ENCODE results near the gene USP36.
"Not testable (repeated sequence)": the region's sequence is repeated elsewhere in the genome, so short reads cannot be mapped to it uniquely, and the experiment has no call there.

The USP36 gene

GRCh38 chr17:78753316-78754250 is 87.0 kb downstream of the USP36 start:
- no peak overlapping the region for H3K27ac ChIP-seq (ENCODE audit: low read length)
- H4K20me1 ChIP-seq (ENCODE audit: insufficient read depth, low read length) = peaks cover 85% of the 10 kb centered on the region
- H3K4me1 ChIP-seq (ENCODE audit: low read length) = peaks cover 4% of the 10 kb centered on the region
- H3K4me2 ChIP-seq (ENCODE audit: low read length) = no peak overlapping the region
- no peak overlapping the region for H3K9ac ChIP-seq (ENCODE audit: low read length)
- no peaks in the 10 kb centered on the region for H3K36me3 ChIP-seq (replicated peaks; ENCODE audit: low read depth, low read length)
- H3K79me2 ChIP-seq (ENCODE audit: low read length) = peaks cover 99% of the 10 kb centered on the region
- H3K27me3 ChIP-seq (ENCODE audit: low read depth, low read length) = no peaks in the 10 kb centered on the region
- no peaks in the 10 kb centered on the region for H3K9me3 ChIP-seq (ENCODE audit: insufficient read depth, low read length)
- H3K4me3 ChIP-seq (ENCODE audit: low read length) = no peak overlapping the region
- H2AFZ ChIP-seq (ENCODE audit: low read depth, low read length) = no peak overlapping the region
- no peak for TF ChIP-seq EZH2phosphoT487 (IDR thresholded peaks at IDR 0.05; ENCODE audit: low read depth)
- no peak for TF ChIP-seq CTCF (IDR thresholded peaks at IDR 0.05; ENCODE audit: low read depth, low read length)

GRCh38 chr17:78751447-78752161 is 89.0 kb downstream of the USP36 start:
- Histone ChIP-seq H3K79me2 (ENCODE audit: low read length) (peaks cover 99% of the 10 kb centered on the region), H3K4me2 (ENCODE audit: low read length) (no peak overlapping the region), H3K9me3 (ENCODE audit: insufficient read depth, low read length) (no peaks in the 10 kb centered on the region), H3K36me3 (replicated peaks; ENCODE audit: low read depth, low read length) (no peaks in the 10 kb centered on the region), H4K20me1 (ENCODE audit: insufficient read depth, low read length) (peaks cover 82% of the 10 kb centered on the region), H3K4me3 (ENCODE audit: low read length) (no peak overlapping the region), H3K27me3 (ENCODE audit: low read depth, low read length) (no peaks in the 10 kb centered on the region), H3K9ac (ENCODE audit: low read length) (no peak overlapping the region), H3K4me1 (ENCODE audit: low read length) (peaks cover 16% of the 10 kb centered on the region), H3K27ac (ENCODE audit: low read length) (no peak overlapping the region), H2AFZ (ENCODE audit: low read depth, low read length) (no peak overlapping the region)
- TF ChIP-seq EZH2phosphoT487 (IDR thresholded peaks at IDR 0.05; ENCODE audit: low read depth) (no peak), CTCF (IDR thresholded peaks at IDR 0.05; ENCODE audit: low read depth, low read length) (no peak)

GRCh38 chr17:78751000-78751399 is 89.6 kb downstream of the USP36 start:
- not testable (repeated sequence) for H3K27ac ChIP-seq (ENCODE audit: low read length); H3K4me3 ChIP-seq (ENCODE audit: low read length); H3K4me2 ChIP-seq (ENCODE audit: low read length); H3K9me3 ChIP-seq (ENCODE audit: insufficient read depth, low read length); H3K9ac ChIP-seq (ENCODE audit: low read length); H2AFZ ChIP-seq (ENCODE audit: low read depth, low read length); H3K36me3 ChIP-seq (replicated peaks; ENCODE audit: low read depth, low read length); H3K27me3 ChIP-seq (ENCODE audit: low read depth, low read length)
- peaks cover 82% of the 10 kb centered on the region for H4K20me1 ChIP-seq (ENCODE audit: insufficient read depth, low read length)
- H3K4me1 ChIP-seq (ENCODE audit: low read length) = peaks cover 16% of the 10 kb centered on the region
- H3K79me2 ChIP-seq (ENCODE audit: low read length) = peaks cover 99% of the 10 kb centered on the region

- Histone ChIP-seq H4K20me1 (ENCODE audit: insufficient read depth, low read length) (peaks cover 88% of the 10 kb centered on the region), H3K4me1 (ENCODE audit: low read length) (peaks cover 21% of the 10 kb centered on the region), H3K9ac (ENCODE audit: low read length) (no peak overlapping the region), H3K27ac (ENCODE audit: low read length) (no peak overlapping the region), H3K36me3 (replicated peaks; ENCODE audit: low read depth, low read length) (peaks cover 6% of the 10 kb centered on the region), H2AFZ (ENCODE audit: low read depth, low read length) (no peak overlapping the region), H3K79me2 (ENCODE audit: low read length) (peaks cover 99% of the 10 kb centered on the region), H3K4me3 (ENCODE audit: low read length) (0 out of 2 replicates have a peak overlapping the region, but pooled peaks have one; percentile 23), H3K27me3 (ENCODE audit: low read depth, low read length) (no peaks in the 10 kb centered on the region), H3K9me3 (ENCODE audit: insufficient read depth, low read length) (no peaks in the 10 kb centered on the region), H3K4me2 (ENCODE audit: low read length) (peak overlapping the region; percentile 59; the same call in 1 of the 2 replicates)
- TF ChIP-seq EZH2phosphoT487 (IDR thresholded peaks at IDR 0.05; ENCODE audit: low read depth) (no peak), CTCF (IDR thresholded peaks at IDR 0.05; ENCODE audit: low read depth, low read length) (no peak)
Observed at GRCh38 chr17:78748730-78749317, 91.8 kb downstream of the USP36 start.
